ENCODE measurements around the gene PLCH2.
"Not testable (repeated sequence)": the region's sequence is repeated elsewhere in the genome, so short reads cannot be mapped to it uniquely, and the experiment has no call there.

PLCH2 gene

DNA sequence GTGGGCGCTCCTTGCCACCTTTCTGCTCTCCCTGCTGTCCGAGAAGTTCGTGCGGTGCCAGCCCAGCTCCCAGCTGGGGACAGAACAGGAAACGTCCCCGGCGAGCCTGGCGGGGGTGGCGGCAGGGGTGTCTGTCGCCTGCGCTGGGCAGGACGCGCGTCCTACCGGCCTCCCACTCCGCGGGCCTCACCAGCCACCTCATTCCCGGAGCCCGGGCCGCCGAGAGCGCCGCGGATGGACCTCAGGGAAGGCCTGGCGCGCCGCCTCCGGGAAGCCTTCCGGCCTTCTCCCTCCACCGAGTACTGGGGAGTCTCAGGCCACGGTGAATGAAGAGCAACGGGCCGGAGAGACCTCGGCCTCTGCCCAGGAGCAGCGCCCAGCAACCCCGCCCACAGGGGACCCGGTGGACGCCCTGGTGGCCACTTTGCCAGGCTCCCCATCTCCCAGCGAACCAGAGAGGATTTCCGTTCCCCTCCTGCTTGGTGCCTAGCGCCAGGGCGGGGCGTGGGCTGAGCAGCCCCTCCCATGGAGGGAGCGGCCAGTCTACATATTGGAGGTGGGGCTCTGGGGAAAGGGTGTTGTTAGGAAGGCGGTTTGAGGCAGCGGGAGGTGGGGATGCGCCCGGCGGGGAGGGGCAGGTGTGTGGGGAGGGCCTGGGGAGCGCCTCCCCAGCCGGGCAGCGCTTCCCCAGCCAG lies 70.6 kb downstream of the PLCH2 start:
- Histone ChIP-seq H3K27me3 (replicated peaks; ENCODE audit: control insufficient read depth, insufficient read depth, low read length, poor library complexity, severe bottlenecking) (no peaks in the 10 kb centered on the region), H3K4me1 (ENCODE audit: control insufficient read depth, insufficient read depth, low read length, poor library complexity, severe bottlenecking) (peaks cover 38% of the 10 kb centered on the region)

DNA sequence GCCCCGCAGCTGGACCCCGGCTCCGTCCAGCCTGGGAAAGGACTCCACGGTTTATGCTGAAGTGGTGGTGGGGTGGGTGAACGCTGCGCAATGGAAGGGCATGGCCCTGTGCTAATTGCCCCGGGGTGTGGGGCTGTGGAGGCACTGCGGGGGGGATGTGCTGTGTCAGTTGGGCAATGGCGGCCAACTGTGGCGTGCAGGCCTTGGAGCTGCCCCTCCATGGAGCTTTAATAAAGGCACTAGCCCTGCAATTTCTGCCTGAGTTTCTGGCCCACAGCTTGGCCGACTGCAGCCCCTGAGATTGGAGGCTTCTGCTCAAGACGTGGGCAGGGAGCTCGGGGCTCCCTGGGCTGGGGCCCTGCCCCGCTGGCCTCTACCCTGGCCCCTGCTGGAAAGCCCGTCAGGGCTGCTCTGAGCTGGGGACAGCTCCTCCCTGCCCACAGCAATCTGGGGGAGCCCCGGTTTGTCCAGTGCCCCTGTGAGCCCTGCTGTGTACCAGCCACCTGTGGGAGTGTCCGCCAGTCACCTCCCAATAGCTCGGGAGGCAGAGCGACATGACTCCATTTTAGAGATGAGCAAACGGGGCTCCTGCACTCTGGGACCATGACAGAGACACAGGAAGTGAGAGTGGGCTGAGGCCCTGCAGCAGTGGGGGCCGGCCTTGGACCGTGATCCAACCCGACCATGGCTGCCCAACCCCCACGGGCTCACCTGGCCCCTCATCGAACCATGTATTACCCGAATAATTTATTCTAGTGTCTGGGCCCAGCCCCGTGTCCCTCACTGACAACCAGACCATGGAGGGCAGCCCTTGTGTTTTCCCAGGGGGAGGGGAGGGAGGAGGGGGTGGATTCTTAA lies 71.3 kb downstream of the PLCH2 start:
- H3K36me3 ChIP-seq (ENCODE audit: control insufficient read depth, insufficient read depth, low read length), result no peaks in the 10 kb centered on the region
- peak in 2 of 3 donors; percentile 30 to 35 for DNase-seq
- H3K4me3 ChIP-seq (ENCODE audit: insufficient read depth, low read depth, low read length, poor library complexity, severe bottlenecking), result peak overlapping the region; percentile 64
- H3K27me3 ChIP-seq (replicated peaks; ENCODE audit: control insufficient read depth, insufficient read depth, low read length, poor library complexity, severe bottlenecking), result no peaks in the 10 kb centered on the region
- H3K27ac ChIP-seq (ENCODE audit: insufficient read depth, low read length, poor library complexity, severe bottlenecking), result peak overlapping the region; percentile 98
- H3K4me1 ChIP-seq (ENCODE audit: control insufficient read depth, insufficient read depth, low read length, poor library complexity, severe bottlenecking), result peaks cover 38% of the 10 kb centered on the region
- no peaks in the 10 kb centered on the region for H3K9me3 ChIP-seq (ENCODE audit: control insufficient read depth, low read length)

More for the DNA sequence above, 70.6 kb downstream of the PLCH2 start:
- peak overlapping the region; percentile 98 for H3K27ac ChIP-seq (ENCODE audit: insufficient read depth, low read length, poor library complexity, severe bottlenecking)
- peak overlapping the region; percentile 64 for H3K4me3 ChIP-seq (ENCODE audit: insufficient read depth, low read depth, low read length, poor library complexity, severe bottlenecking)
- H3K36me3 ChIP-seq (ENCODE audit: control insufficient read depth, insufficient read depth, low read length), result no peaks in the 10 kb centered on the region
- no peaks in the 10 kb centered on the region for H3K9me3 ChIP-seq (ENCODE audit: control insufficient read depth, low read length)
- peak; percentile 80 to 81 (median 80) for DNase-seq

DNA sequence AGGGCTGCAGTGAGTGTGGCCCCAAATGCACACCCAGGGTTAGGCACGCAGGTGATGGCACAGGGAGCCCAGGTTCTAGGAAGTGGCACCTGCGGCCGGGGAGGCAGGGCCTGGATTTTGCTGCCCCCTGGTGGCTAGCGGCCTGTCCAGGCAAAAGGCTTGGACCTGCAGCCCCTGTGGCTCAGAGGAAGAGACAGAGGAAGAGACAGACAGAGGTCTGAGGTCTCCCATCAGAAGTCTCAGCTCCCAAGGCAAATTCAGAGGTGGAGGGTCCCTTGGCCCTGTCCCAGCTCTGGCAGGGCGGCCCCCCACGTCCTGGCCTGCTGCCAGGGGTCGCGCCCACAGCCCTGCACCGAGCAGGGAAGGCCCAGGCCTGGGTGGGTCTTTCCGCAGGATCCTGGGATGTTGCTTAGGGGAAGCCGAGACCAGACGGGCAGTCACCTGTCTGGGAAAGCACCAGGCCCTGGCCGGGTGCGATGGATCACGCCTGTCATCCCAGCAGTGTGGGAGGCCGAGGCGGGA lies 72.0 kb downstream of the PLCH2 start:
- Histone ChIP-seq H3K4me3 (ENCODE audit: insufficient read depth, low read depth, low read length, poor library complexity, severe bottlenecking) (peak overlapping the region; percentile 64), H3K4me1 (ENCODE audit: control insufficient read depth, insufficient read depth, low read length, poor library complexity, severe bottlenecking) (peaks cover 38% of the 10 kb centered on the region), H3K27ac (ENCODE audit: insufficient read depth, low read length, poor library complexity, severe bottlenecking) (peak overlapping the region; percentile 98), H3K36me3 (ENCODE audit: control insufficient read depth, insufficient read depth, low read length) (no peaks in the 10 kb centered on the region), H3K27me3 (replicated peaks; ENCODE audit: control insufficient read depth, insufficient read depth, low read length, poor library complexity, severe bottlenecking) (no peaks in the 10 kb centered on the region), H3K9me3 (ENCODE audit: control insufficient read depth, low read length) (no peaks in the 10 kb centered on the region)
- DNase-seq, result peak; percentile 63 to 77 (median 67)

DNA sequence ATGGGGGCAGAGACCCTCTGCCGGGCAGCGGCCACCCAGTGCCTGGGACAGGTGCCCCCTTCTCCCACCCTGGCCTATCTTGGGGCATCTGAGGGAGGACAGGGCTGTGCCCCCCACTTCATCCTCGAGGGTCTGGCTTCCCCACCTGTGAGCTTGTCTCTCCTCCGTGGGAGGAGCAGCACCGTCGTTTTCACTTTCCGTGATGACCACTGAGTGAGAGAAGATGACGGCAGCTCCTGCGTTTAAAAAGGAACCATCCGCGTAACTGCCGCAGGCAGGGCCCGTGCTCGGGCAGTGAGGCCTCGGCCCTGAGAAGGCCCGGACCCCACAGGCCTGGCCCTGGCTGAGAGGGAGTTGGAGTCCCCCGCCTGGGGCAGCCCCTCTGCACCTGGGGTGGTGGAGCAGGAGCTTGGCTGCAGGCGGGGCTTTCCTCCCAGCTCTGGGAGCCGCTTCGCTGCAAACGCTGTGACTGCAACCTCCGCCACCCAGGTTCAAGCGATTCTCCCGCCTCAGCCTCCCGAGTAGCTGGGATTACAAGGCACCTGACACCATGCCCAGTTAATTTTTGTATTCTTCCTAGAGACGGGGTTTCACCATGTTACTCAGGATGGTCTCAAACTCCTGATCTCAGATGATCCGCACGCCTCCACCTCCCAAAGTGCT lies 73.4 kb downstream of the PLCH2 start:
- DNase-seq; H3K36me3 ChIP-seq (ENCODE audit: control insufficient read depth, insufficient read depth, low read length); H3K27me3 ChIP-seq (replicated peaks; ENCODE audit: control insufficient read depth, insufficient read depth, low read length, poor library complexity, severe bottlenecking); H3K9me3 ChIP-seq (ENCODE audit: control insufficient read depth, low read length): not testable (repeated sequence)
- H3K27ac ChIP-seq (ENCODE audit: insufficient read depth, low read length, poor library complexity, severe bottlenecking), result peak overlapping the region; percentile 98
- H3K4me1 ChIP-seq (ENCODE audit: control insufficient read depth, insufficient read depth, low read length, poor library complexity, severe bottlenecking), result peaks cover 41% of the 10 kb centered on the region
- peak overlapping the region; percentile 33 for H3K4me3 ChIP-seq (ENCODE audit: insufficient read depth, low read depth, low read length, poor library complexity, severe bottlenecking)

DNA sequence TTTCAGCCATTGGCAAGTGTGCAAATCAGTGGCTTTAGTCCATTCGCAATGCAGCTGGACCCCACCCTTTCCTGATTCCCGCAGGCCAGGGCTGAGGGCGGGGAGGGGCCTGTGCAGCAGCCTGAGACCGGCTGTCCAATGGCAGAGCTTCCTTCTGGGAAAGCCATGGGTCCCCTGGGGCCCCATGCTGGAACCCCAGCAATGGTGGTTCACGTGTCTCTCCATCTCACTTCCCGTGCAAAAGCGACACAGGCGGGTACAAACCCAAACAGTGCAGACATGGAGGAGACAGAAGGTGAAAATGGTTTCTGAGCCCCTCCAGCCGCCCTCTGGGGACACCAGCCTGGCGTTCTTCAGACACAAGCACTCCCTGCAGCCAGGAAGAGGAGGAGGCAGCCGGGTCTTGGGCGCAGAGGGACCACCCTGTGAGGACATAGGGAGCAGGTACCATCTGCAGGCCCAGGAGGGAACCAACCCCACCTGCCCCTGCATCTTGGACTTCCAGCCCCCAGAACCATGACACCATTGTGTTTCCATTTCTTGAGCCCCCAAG lies 74.3 kb downstream of the PLCH2 start:
- not testable (repeated sequence) for H3K36me3 ChIP-seq (ENCODE audit: control insufficient read depth, insufficient read depth, low read length); H3K9me3 ChIP-seq (ENCODE audit: control insufficient read depth, low read length); H3K27ac ChIP-seq (ENCODE audit: insufficient read depth, low read length, poor library complexity, severe bottlenecking); DNase-seq; H3K4me3 ChIP-seq (ENCODE audit: insufficient read depth, low read depth, low read length, poor library complexity, severe bottlenecking); H3K27me3 ChIP-seq (replicated peaks; ENCODE audit: control insufficient read depth, insufficient read depth, low read length, poor library complexity, severe bottlenecking)
- H3K4me1 ChIP-seq (ENCODE audit: control insufficient read depth, insufficient read depth, low read length, poor library complexity, severe bottlenecking), result peaks cover 46% of the 10 kb centered on the region

DNA sequence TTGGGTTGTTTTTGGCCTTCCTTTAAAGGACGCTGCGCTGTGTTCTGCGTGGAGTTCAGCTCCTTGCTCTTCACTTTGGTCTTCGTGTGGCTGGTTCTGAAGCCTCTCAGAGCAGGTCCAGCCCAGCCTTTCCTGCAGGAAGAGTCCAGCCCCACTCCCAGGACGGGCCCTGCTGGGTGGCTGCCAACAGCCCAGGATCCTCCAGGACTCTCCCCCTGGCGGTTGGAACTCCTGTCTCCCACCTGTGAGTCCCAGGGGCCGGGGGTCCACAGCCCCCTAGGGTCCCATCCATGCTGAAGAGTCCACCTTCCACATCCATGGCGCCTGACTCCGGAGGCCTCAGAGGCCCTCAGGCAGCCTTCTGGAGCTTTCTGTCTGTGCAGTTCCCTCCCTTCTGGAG lies 75.5 kb downstream of the PLCH2 start:
- not testable (repeated sequence) for H3K27me3 ChIP-seq (replicated peaks; ENCODE audit: control insufficient read depth, insufficient read depth, low read length, poor library complexity, severe bottlenecking); H3K4me3 ChIP-seq (ENCODE audit: insufficient read depth, low read depth, low read length, poor library complexity, severe bottlenecking); DNase-seq; H3K9me3 ChIP-seq (ENCODE audit: control insufficient read depth, low read length); H3K27ac ChIP-seq (ENCODE audit: insufficient read depth, low read length, poor library complexity, severe bottlenecking); H3K36me3 ChIP-seq (ENCODE audit: control insufficient read depth, insufficient read depth, low read length)
- peaks cover 44% of the 10 kb centered on the region for H3K4me1 ChIP-seq (ENCODE audit: control insufficient read depth, insufficient read depth, low read length, poor library complexity, severe bottlenecking)

DNA sequence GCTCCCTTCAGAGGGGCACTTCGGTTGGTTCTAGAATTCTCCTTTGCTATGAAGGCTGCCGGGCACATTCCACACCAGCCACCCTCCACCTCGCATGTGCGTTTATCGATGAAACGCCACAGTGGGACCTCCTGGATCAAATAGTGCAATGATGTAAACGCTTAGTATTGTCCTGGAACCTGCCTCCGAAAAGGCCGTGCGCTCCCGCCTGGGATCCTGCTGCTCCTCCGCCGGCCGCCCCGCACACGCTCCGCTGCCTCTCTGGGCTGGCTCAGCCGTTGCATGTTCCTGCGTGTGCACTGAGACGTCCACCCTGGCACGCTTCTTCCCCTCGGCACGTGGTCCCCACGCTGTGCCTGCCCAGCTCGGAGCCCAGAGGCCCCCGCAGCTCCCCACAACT lies 76.1 kb downstream of the PLCH2 start:
- no peaks in the 10 kb centered on the region for H3K9me3 ChIP-seq (ENCODE audit: control insufficient read depth, low read length)
- H3K36me3 ChIP-seq (ENCODE audit: control insufficient read depth, insufficient read depth, low read length), result no peaks in the 10 kb centered on the region
- H3K27ac ChIP-seq (ENCODE audit: insufficient read depth, low read length, poor library complexity, severe bottlenecking), result no peak overlapping the region
- peaks cover 47% of the 10 kb centered on the region for H3K4me1 ChIP-seq (ENCODE audit: control insufficient read depth, insufficient read depth, low read length, poor library complexity, severe bottlenecking)
- no peak for DNase-seq
- H3K4me3 ChIP-seq (ENCODE audit: insufficient read depth, low read depth, low read length, poor library complexity, severe bottlenecking), result no peak overlapping the region
- H3K27me3 ChIP-seq (replicated peaks; ENCODE audit: control insufficient read depth, insufficient read depth, low read length, poor library complexity, severe bottlenecking), result no peaks in the 10 kb centered on the region

DNA sequence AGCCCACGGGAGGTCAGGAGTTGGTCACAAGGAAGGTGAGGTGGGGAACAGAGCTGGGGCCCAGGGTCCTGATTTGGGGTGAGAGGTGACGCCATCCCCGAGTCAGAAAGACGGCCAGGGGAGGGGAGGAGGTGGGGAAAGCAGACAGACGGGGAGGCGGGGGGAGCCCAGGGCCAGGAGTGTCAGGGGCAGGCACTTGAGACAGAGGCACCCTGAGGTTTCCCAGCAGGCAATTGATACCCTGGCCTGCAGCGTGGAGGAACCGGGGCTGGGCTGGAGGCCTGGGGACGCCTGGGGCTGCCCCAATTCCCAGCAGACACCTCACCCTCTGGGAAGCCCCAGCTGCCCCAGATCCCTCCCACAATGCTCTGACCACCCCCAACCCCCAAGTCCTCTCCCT lies 77.0 kb downstream of the PLCH2 start:
- H3K4me1 ChIP-seq (ENCODE audit: control insufficient read depth, insufficient read depth, low read length, poor library complexity, severe bottlenecking), result peaks cover 47% of the 10 kb centered on the region
- not testable (repeated sequence) for H3K4me3 ChIP-seq (ENCODE audit: insufficient read depth, low read depth, low read length, poor library complexity, severe bottlenecking); DNase-seq

DNA sequence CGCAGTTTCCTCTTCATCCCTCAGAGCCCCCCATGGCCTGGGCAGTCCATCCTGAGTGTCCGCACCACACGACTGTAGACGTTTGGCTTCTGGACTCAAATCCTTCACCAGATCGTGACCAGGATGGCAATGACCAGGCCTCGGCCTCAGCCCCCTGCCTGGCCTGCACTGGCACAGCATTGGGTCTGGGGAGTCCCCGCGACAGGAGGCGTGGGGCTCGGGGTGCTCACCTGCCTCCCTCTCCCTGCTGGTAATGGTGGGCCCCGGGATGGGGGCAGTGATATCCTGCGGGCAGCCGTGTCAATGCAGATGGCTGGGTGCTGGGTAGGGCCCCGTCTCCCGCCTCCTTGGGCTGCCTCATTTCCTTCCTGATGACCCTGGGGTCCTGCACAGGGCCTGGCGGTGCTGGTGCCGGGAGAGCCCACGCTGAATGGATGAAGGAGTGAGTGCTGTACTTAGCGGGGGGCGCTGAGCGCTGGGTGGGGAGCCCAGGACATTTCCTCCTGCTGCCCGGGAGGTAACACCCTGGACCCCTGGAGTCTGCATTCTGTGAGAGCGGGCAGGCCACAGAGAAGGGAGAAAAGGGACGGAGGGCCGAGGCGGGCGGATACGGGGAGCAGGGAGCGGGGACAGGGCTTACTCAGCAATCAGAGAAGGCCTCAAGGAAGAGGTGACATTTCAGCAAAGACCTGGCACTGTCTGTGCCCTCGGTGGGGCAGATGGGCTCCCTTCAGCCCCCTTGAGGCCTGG lies 78.0 kb downstream of the PLCH2 start:
- H3K4me3 ChIP-seq (ENCODE audit: insufficient read depth, low read depth, low read length, poor library complexity, severe bottlenecking), result no peak overlapping the region
- H3K9me3 ChIP-seq (ENCODE audit: control insufficient read depth, low read length), result no peaks in the 10 kb centered on the region
- peaks cover 9% of the 10 kb centered on the region for H3K36me3 ChIP-seq (ENCODE audit: control insufficient read depth, insufficient read depth, low read length)
- no peak overlapping the region for H3K27ac ChIP-seq (ENCODE audit: insufficient read depth, low read length, poor library complexity, severe bottlenecking)
- no peaks in the 10 kb centered on the region for H3K27me3 ChIP-seq (replicated peaks; ENCODE audit: control insufficient read depth, insufficient read depth, low read length, poor library complexity, severe bottlenecking)
- H3K4me1 ChIP-seq (ENCODE audit: control insufficient read depth, insufficient read depth, low read length, poor library complexity, severe bottlenecking), result peaks cover 48% of the 10 kb centered on the region
- DNase-seq, result no peak

More for the DNA sequence above, 77.0 kb downstream of the PLCH2 start:
- not testable (repeated sequence) for H3K36me3 ChIP-seq (ENCODE audit: control insufficient read depth, insufficient read depth, low read length); H3K27ac ChIP-seq (ENCODE audit: insufficient read depth, low read length, poor library complexity, severe bottlenecking); H3K9me3 ChIP-seq (ENCODE audit: control insufficient read depth, low read length); H3K27me3 ChIP-seq (replicated peaks; ENCODE audit: control insufficient read depth, insufficient read depth, low read length, poor library complexity, severe bottlenecking)

All from effector memory CD4-positive, alpha-beta T cell (primary cell).